Stimulated activated CD8-positive, alpha-beta memory T cell treated with anti-CD3 and anti-CD28 coated beads, Interleukin-4, amount 100 ng/mL, for 1 hour (primary cell): ENCODE data around the gene KDM1A.

Source experiments
- DNase-seq, 2 donors: peaks; one replicate each; pipeline ENCODE4 v3.0.0-alpha.2; 2020; ENCODE audit warnings: low read depth in 2 of 2, low spot score in 1 of 2

The KDM1A gene

GRCh38 chr1:23103001-23103889, 84.0 kb downstream of the KDM1A start:
- no peak for DNase-seq

GRCh38 chr1:23108918-23109533, 89.8 kb downstream of the KDM1A start:
- no peak for DNase-seq

GRCh38 chr1:23110391-23110790, 91.1 kb downstream of the KDM1A start:
- DNase-seq: no peak

GRCh38 chr1:23111600-23112535, 92.6 kb downstream of the KDM1A start:
- no peak for DNase-seq

GRCh38 chr1:23114424-23115079, 95.3 kb downstream of the KDM1A start:
- DNase-seq: no peak

GRCh38 chr1:23116216-23116836, 97.1 kb downstream of the KDM1A start:
- no peak for DNase-seq

GRCh38 chr1:23116921-23117699, 97.8 kb downstream of the KDM1A start:
- DNase-seq: no peak

- DNase-seq: no peak
Observed at GRCh38 chr1:23118407-23118806, 99.1 kb downstream of the KDM1A start.

GRCh38 chr1:23118957-23119792, 99.9 kb downstream of the KDM1A start:
- DNase-seq: no peak

- no peak for DNase-seq
Observed at GRCh38 chr1:23120383-23120782, 101.1 kb downstream of the KDM1A start.

- no peak for DNase-seq
Observed at GRCh38 chr1:23122023-23122748, 102.9 kb downstream of the KDM1A start.

- DNase-seq: no peak
Observed at GRCh38 chr1:23122796-23123195, 103.5 kb downstream of the KDM1A start.

GRCh38 chr1:23123528-23123927, 104.3 kb downstream of the KDM1A start:
- no peak for DNase-seq

GRCh38 chr1:23124259-23125026, 105.2 kb downstream of the KDM1A start:
- DNase-seq: no peak

GRCh38 chr1:23125489-23125888, 106.2 kb downstream of the KDM1A start:
- no peak for DNase-seq

GRCh38 chr1:23126200-23126599, 106.9 kb downstream of the KDM1A start:
- no peak for DNase-seq

- DNase-seq: no peak
Observed at GRCh38 chr1:23126801-23127200, 107.5 kb downstream of the KDM1A start.
